Gastroesophageal sphincter (tissue), 3 donors: ENCODE data around the gene ANKRD52.

Source experiments
- POLR2A ChIP-seq, 2 donors: fragments of 450-650 bp; IDR thresholded peaks; one replicate each; pipeline ENCODE4 v1.6.1; 2017; ENCODE audit warnings: antibody characterized with exemption in 2 of 2, mild to moderate bottlenecking in 2 of 2, moderate library complexity in 1 of 2
- POLR2AphosphoS5 ChIP-seq: sonication (generic); formaldehyde crosslinking; IDR thresholded peaks from one replicate; pipeline ENCODE4 v1.6.1; 2017; ENCODE audit warnings: antibody characterized with exemption
- TF ChIP-seq, protein P1 (sequence below), 4 experiments: fragments of 200-600 bp in 2 of 4; fragments of 450-650 bp in 2 of 4; sonication (generic) in 1 of 4; IDR thresholded peaks; one replicate each; pipeline ENCODE4 v1.5.1; 2017 to 2019; ENCODE audit warnings: antibody characterized with exemption in 4 of 4, mild to moderate bottlenecking in 2 of 4, moderate library complexity in 2 of 4

- peak; percentile 65 for TF ChIP-seq POLR2AphosphoS5
- TF ChIP-seq, protein P1, sequence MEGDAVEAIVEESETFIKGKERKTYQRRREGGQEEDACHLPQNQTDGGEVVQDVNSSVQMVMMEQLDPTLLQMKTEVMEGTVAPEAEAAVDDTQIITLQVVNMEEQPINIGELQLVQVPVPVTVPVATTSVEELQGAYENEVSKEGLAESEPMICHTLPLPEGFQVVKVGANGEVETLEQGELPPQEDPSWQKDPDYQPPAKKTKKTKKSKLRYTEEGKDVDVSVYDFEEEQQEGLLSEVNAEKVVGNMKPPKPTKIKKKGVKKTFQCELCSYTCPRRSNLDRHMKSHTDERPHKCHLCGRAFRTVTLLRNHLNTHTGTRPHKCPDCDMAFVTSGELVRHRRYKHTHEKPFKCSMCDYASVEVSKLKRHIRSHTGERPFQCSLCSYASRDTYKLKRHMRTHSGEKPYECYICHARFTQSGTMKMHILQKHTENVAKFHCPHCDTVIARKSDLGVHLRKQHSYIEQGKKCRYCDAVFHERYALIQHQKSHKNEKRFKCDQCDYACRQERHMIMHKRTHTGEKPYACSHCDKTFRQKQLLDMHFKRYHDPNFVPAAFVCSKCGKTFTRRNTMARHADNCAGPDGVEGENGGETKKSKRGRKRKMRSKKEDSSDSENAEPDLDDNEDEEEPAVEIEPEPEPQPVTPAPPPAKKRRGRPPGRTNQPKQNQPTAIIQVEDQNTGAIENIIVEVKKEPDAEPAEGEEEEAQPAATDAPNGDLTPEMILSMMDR (IDR thresholded peaks at IDR 0.05): peak; percentile 75 to 95 (median 92)
- TF ChIP-seq POLR2A (IDR thresholded peaks at IDR 0.05): peak in 1 of 2 donors; percentile 19
These were observed 34.0 kb downstream of the ANKRD52 start, which contains the start of gene NABP2 for GRCh38 chr12:56224102-56224701.
